H9 (cell line): ENCODE measurements around the gene TTC23L. TPM values are rescaled to one million over a fixed set of nuclear protein-coding genes. Genes with fewer than 3 reads are reported as not detected.

Experiments used
- DNase-seq: peaks from one replicate; pipeline ENCODE4 v3.0.0-alpha.2; 2017
- H2AFZ ChIP-seq: one replicate; pipeline ENCODE4 v1.6.1; 2013; ENCODE audit warnings: mild to moderate bottlenecking, low read length, control low read depth, moderate library complexity
- H2AK5ac ChIP-seq: 2 replicates; pipeline ENCODE4 v1.6.1; 2013; ENCODE audit warnings: low read length, control low read depth, mixed read lengths; ENCODE audit not compliant: insufficient read length
- H2BK120ac ChIP-seq: one replicate; pipeline ENCODE4 v1.6.1; 2013; ENCODE audit warnings: low read depth, mild to moderate bottlenecking, low read length, control low read depth, inconsistent platforms; ENCODE audit not compliant: poor library complexity, severe bottlenecking
- H2BK12ac ChIP-seq: 2 replicates; pipeline ENCODE4 v1.6.1; 2013; ENCODE audit warnings: low read length, control low read depth, mixed read lengths, low read depth; ENCODE audit not compliant: insufficient read length
- H2BK15ac ChIP-seq: 2 replicates; pipeline ENCODE4 v1.6.1; 2013; ENCODE audit warnings: low read depth, low read length, control low read depth
- H2BK20ac ChIP-seq: one replicate; pipeline ENCODE4 v1.6.1; 2013; ENCODE audit warnings: low read depth, mild to moderate bottlenecking, low read length, control low read depth, inconsistent platforms; ENCODE audit not compliant: poor library complexity, severe bottlenecking
- H2BK5ac ChIP-seq: 2 replicates; pipeline ENCODE4 v1.6.1; 2013; ENCODE audit warnings: low read length, control low read depth, mixed read lengths; ENCODE audit not compliant: insufficient read length
- H3K14ac ChIP-seq: 2 replicates; pipeline ENCODE4 v1.6.1; 2013; ENCODE audit warnings: low read length, control low read depth; ENCODE audit not compliant: insufficient read depth
- H3K18ac ChIP-seq: 2 replicates; pipeline ENCODE4 v1.6.1; 2013; ENCODE audit warnings: low read depth, mild to moderate bottlenecking, mixed read lengths, low read length, control low read depth; ENCODE audit not compliant: insufficient read length
- H3K23ac ChIP-seq: 2 replicates; pipeline ENCODE4 v1.6.1; 2013; ENCODE audit warnings: low read length, control low read depth, mixed read lengths, low read depth; ENCODE audit not compliant: insufficient read length
- H3K23me2 ChIP-seq: 2 replicates; pipeline ENCODE4 v1.6.1; 2013; ENCODE audit warnings: low read depth, mild to moderate bottlenecking, mixed read lengths, low read length, control low read depth; ENCODE audit not compliant: insufficient read length, poor library complexity, severe bottlenecking
- H3K27ac ChIP-seq: 2 replicates; pipeline ENCODE4 v1.5.1; 2013; ENCODE audit warnings: low read length, control low read depth, mixed read lengths, low read depth; ENCODE audit not compliant: insufficient read length
- H3K27me3 ChIP-seq: 2 replicates; pipeline ENCODE4 v1.6.1; 2013; ENCODE audit warnings: low read length, control low read depth, inconsistent platforms; ENCODE audit not compliant: insufficient read depth
- H3K4ac ChIP-seq: 2 replicates; pipeline ENCODE4 v1.6.1; 2013; ENCODE audit warnings: low read depth, mild to moderate bottlenecking, control low read depth, inconsistent platforms, low read length, moderate library complexity
- H3K4me1 ChIP-seq: 2 replicates; pipeline ENCODE4 v1.6.1; 2013; ENCODE audit warnings: low read length, control low read depth, inconsistent platforms; ENCODE audit not compliant: insufficient read depth
- H3K4me2 ChIP-seq: 2 replicates; pipeline ENCODE4 v1.6.1; 2013; ENCODE audit warnings: low read length, control low read depth, mixed read lengths; ENCODE audit not compliant: insufficient read length, insufficient read depth
- H3K56ac ChIP-seq: 2 replicates; pipeline ENCODE4 v1.6.1; 2013; ENCODE audit warnings: low read depth, mild to moderate bottlenecking, mixed read lengths, low read length, control low read depth; ENCODE audit not compliant: insufficient read length
- H3K79me1 ChIP-seq: 2 replicates; pipeline ENCODE4 v1.6.1; 2013; ENCODE audit warnings: low read depth, mild to moderate bottlenecking, moderate library complexity, low read length, control low read depth, inconsistent platforms; ENCODE audit not compliant: insufficient read depth, poor library complexity, severe bottlenecking
- H3K79me2 ChIP-seq: 2 replicates; pipeline ENCODE4 v1.6.1; 2013; ENCODE audit warnings: low read length, control low read depth, inconsistent platforms; ENCODE audit not compliant: insufficient read depth
- H3K9ac ChIP-seq: 2 replicates; pipeline ENCODE4 v1.6.1; 2013; ENCODE audit warnings: low read length, control low read depth, mixed read lengths; ENCODE audit not compliant: insufficient read length; ENCODE audit errors: extremely low read depth
- H3K9me3 ChIP-seq: one replicate; pipeline ENCODE4 v1.6.1; 2013; ENCODE audit warnings: low read depth, low read length, inconsistent platforms; ENCODE audit not compliant: control insufficient read depth
- H3T11ph ChIP-seq: one replicate; pipeline ENCODE4 v1.6.1; 2013; ENCODE audit warnings: mild to moderate bottlenecking, low read length, control low read depth, inconsistent platforms
- H4K20me1 ChIP-seq: one replicate; pipeline ENCODE4 v1.6.1; 2013; ENCODE audit not compliant: control insufficient read depth, insufficient read length, insufficient read depth
- H4K5ac ChIP-seq: 2 replicates; pipeline ENCODE4 v1.6.1; 2013; ENCODE audit warnings: low read depth, mild to moderate bottlenecking, mixed read lengths, low read length, control low read depth; ENCODE audit not compliant: insufficient read length
- H4K8ac ChIP-seq: replicated peaks from 2 replicates; pipeline ENCODE4 v1.6.1; 2013; ENCODE audit warnings: low read length, control low read depth, mixed read lengths, low read depth; ENCODE audit not compliant: insufficient read length
- H4K91ac ChIP-seq: 2 replicates; pipeline ENCODE4 v1.6.1; 2013; ENCODE audit warnings: low read depth, mild to moderate bottlenecking, moderate library complexity, mixed read lengths, low read length, control low read depth; ENCODE audit not compliant: insufficient read length
- H3K27ac Mint-ChIP-seq, 3 experiments: 2 replicates in 2 of 3; 3 replicates in 1 of 3; pipeline ENCODE4 v1.8.0; 2020 to 2021; ENCODE audit warnings: mixed read lengths in 3 of 3, mild to moderate bottlenecking in 1 of 3, moderate library complexity in 1 of 3
- H3K27me3 Mint-ChIP-seq: 2 replicates; pipeline ENCODE4 v1.8.0; 2021; ENCODE audit warnings: low read depth, mild to moderate bottlenecking, moderate library complexity, mixed read lengths
- H3K36me3 Mint-ChIP-seq, 3 experiments: 2 replicates in 2 of 3; 3 replicates in 1 of 3; pipeline ENCODE4 v1.8.0; 2020 to 2021; ENCODE audit warnings: low read depth in 3 of 3, mixed read lengths in 3 of 3; ENCODE audit not compliant: insufficient read depth in 1 of 3
- H3K4me1 Mint-ChIP-seq, 2 experiments: 2 replicates each; pipeline ENCODE4 v1.8.0; 2020; ENCODE audit warnings: mixed read lengths in 2 of 2
- H3K4me3 Mint-ChIP-seq, 2 experiments: 2 replicates in 1 of 2; 3 replicates in 1 of 2; pipeline ENCODE4 v1.8.0; 2020 to 2021; ENCODE audit warnings: mild to moderate bottlenecking in 2 of 2, mixed read lengths in 2 of 2, moderate library complexity in 1 of 2
- H3K9me3 Mint-ChIP-seq, 2 experiments: 2 replicates in 1 of 2; 3 replicates in 1 of 2; pipeline ENCODE4 v1.8.0; 2020; ENCODE audit warnings: mild to moderate bottlenecking in 2 of 2, mixed read lengths in 2 of 2, moderate library complexity in 1 of 2
- CTCF ChIP-seq: fragments of 200-600 bp; sonication (generic); conservative IDR thresholded peaks from 3 replicates; pipeline ENCODE4 v1.8.0; 2021; ENCODE audit warnings: antibody characterized with exemption, mild to moderate bottlenecking
- WGBS: extraction: QIAGEN DNeasy Blood & Tissue Kit; methylation state at CpG from one replicate; pipeline ENCODE4 v1.1.7; 2013; ENCODE audit warnings: missing lambda C conversion rate, low lambda C conversion rate, mixed read lengths; ENCODE audit not compliant: insufficient read length; ENCODE audit errors: extremely low coverage; 5-methylcytosine and 5-hydroxymethylcytosine counted together
- total RNA-seq: library from RNA; stranded (reverse); gene quantifications from 2 replicates; pipeline ENCODE4 v1.2.1, GENCODE V29; 2021

Gene TTC23L
- total RNA-seq, 1 experiment from 2014 or later, result 0.96 TPM

- Histone ChIP-seq H4K91ac (no peak overlapping the region), H4K20me1 (no peaks in the 10 kb centered on the region), H2BK15ac (no peak overlapping the region), H3K18ac (no peak overlapping the region), H2AK5ac (no peak overlapping the region), H2BK20ac (no peak overlapping the region), H3K14ac (no peak overlapping the region), H3T11ph (no peak overlapping the region), H3K27me3 (no peaks in the 10 kb centered on the region), H2BK12ac (no peak overlapping the region), H3K27ac (no peak overlapping the region), H3K9me3 (no peaks in the 10 kb centered on the region), H3K4me1 (0 out of 2 replicates have a peak, but pooled peaks cover 3% of the 10 kb centered on the region), H3K4ac (no peak overlapping the region), H4K5ac (no peak overlapping the region), H3K4me2 (no peak overlapping the region), H2AFZ (no peak overlapping the region), H4K8ac (no peak overlapping the region), H2BK5ac (no peak overlapping the region), H2BK120ac (no peak overlapping the region), H3K79me1 (no peaks in the 10 kb centered on the region), H3K9ac (no peak overlapping the region), H3K56ac (no peak overlapping the region), H3K79me2 (no peaks in the 10 kb centered on the region), H3K23ac (no peak overlapping the region), H3K23me2 (peaks cover 8% of the 10 kb centered on the region)
- H3K27ac Mint-ChIP-seq, result peak overlapping the region in 2 of 3 experiments; percentile 54 to 69; a peak in 2 of 7 replicates
- TF ChIP-seq CTCF, result no peak
- H3K4me1 Mint-ChIP-seq, result peaks cover 24 to 25% of the 10 kb centered on the region in 2 experiments
- peaks cover 25 to 45% (median 40%) of the 10 kb centered on the region in 3 experiments; a peak in 6 of 7 replicates for H3K36me3 Mint-ChIP-seq
- H3K27me3 Mint-ChIP-seq, result no peaks in the 10 kb centered on the region
- no peak overlapping the region for H3K4me3 Mint-ChIP-seq
- no CpG with 5 or more reads among the region's 1 CpG for WGBS
- H3K9me3 Mint-ChIP-seq, result peaks cover 4% of the 10 kb centered on the region in 2 experiments; a peak in 3 of 5 replicates
- no peak for DNase-seq
Observed at GRCh38 chr5:34834794-34835089, 4.2 kb upstream of the TTC23L start.
